ENCODE results near the gene PSME3. TPM values are rescaled to one million over a fixed set of nuclear protein-coding genes. Genes with fewer than 3 reads are reported as not detected.

PSME3 gene
- polyA plus RNA-seq, 3 donors: 97.6 to 99.2 (median 98.5) TPM

Other genes with a start within 250 kb of the PSME3 start
- gene RETREG3, start 224.0 kb upstream of the PSME3 start, polyA plus RNA-seq (ENCODE audit: insufficient read length in 3 of 3): 10 to 100 TPM; 40.4 to 64.2 (median 60.5) TPM
- gene TUBG1, start 223.7 kb upstream of the PSME3 start, polyA plus RNA-seq (ENCODE audit: insufficient read length in 3 of 3): 10 to 100 TPM; 58.0 to 66.8 (median 60.2) TPM
- gene TUBG2, start 174.1 kb upstream of the PSME3 start, polyA plus RNA-seq (ENCODE audit: insufficient read length in 3 of 3): 10 to 100 TPM; 25.1 to 42.7 (median 38.7) TPM
- 10 to 100 TPM; 17.5 to 20.2 (median 19.9) TPM for gene PLEKHH3, start 156.4 kb upstream of the PSME3 start, polyA plus RNA-seq (ENCODE audit: insufficient read length in 3 of 3)
- gene CCR10, start 151.6 kb upstream of the PSME3 start, polyA plus RNA-seq (ENCODE audit: insufficient read length in 3 of 3): 1 to 10 TPM; 1.5 to 2.7 (median 2.2) TPM
- gene CNTNAP1, start 150.9 kb upstream of the PSME3 start, polyA plus RNA-seq (ENCODE audit: insufficient read length in 3 of 3): 1 to 10 TPM; 8.7 to 9.5 (median 9.4) TPM
- 10 to 100 TPM; 37.8 to 69.6 (median 57.9) TPM for gene EZH1, start 88.4 kb upstream of the PSME3 start, polyA plus RNA-seq (ENCODE audit: insufficient read length in 3 of 3)
- 100 to 1,000 TPM in 1 of 3 donors, 10 to 100 TPM in 2; 83.1 to 113 (median 87.2) TPM for gene RAMP2, start 72.2 kb upstream of the PSME3 start, polyA plus RNA-seq (ENCODE audit: insufficient read length in 3 of 3)
- gene VPS25, start 59.9 kb upstream of the PSME3 start, polyA plus RNA-seq (ENCODE audit: insufficient read length in 3 of 3): 10 to 100 TPM; 87.8 to 95.9 (median 90.9) TPM
- gene WNK4, start 52.8 kb upstream of the PSME3 start, polyA plus RNA-seq (ENCODE audit: insufficient read length in 3 of 3): 10 to 100 TPM in 1 of 3 donors, 1 to 10 TPM in 2; 9.1 to 13.8 (median 9.3) TPM
- 100 to 1,000 TPM; 155 to 187 (median 161) TPM for gene COA3, start 34.7 kb upstream of the PSME3 start, polyA plus RNA-seq (ENCODE audit: insufficient read length in 3 of 3)
- gene CNTD1, start 34.5 kb upstream of the PSME3 start, polyA plus RNA-seq (ENCODE audit: insufficient read length in 3 of 3): 1 to 10 TPM; 1.3 to 3.9 (median 3.3) TPM
- gene BECN1, start 9.1 kb upstream of the PSME3 start, polyA plus RNA-seq (ENCODE audit: insufficient read length in 3 of 3): 10 to 100 TPM; 64.9 to 82.2 (median 72.0) TPM
- gene AOC2, start 11.2 kb downstream of the PSME3 start, polyA plus RNA-seq (ENCODE audit: insufficient read length in 3 of 3): 1 to 10 TPM; 1.1 to 2.2 (median 1.6) TPM
- 1 to 10 TPM; 5.4 to 6.2 (median 5.5) TPM for gene AOC3, start 17.8 kb downstream of the PSME3 start, polyA plus RNA-seq (ENCODE audit: insufficient read length in 3 of 3)
- gene G6PC1, start 67.4 kb downstream of the PSME3 start, polyA plus RNA-seq (ENCODE audit: insufficient read length in 3 of 3): 1 to 10 TPM; 4.7 to 9.1 (median 8.6) TPM
- 10 to 100 TPM; 54.0 to 79.0 (median 77.8) TPM for gene AARSD1, start 131.1 kb downstream of the PSME3 start, polyA plus RNA-seq (ENCODE audit: insufficient read length in 3 of 3)
- gene PTGES3L, start 146.7 kb downstream of the PSME3 start, polyA plus RNA-seq (ENCODE audit: insufficient read length in 3 of 3): 1 to 10 TPM; 1.1 to 2.6 (median 2.3) TPM
- gene RUNDC1, start 147.2 kb downstream of the PSME3 start, polyA plus RNA-seq (ENCODE audit: insufficient read length in 3 of 3): 10 to 100 TPM; 15.4 to 19.1 (median 16.2) TPM
- gene RPL27, start 165.0 kb downstream of the PSME3 start, polyA plus RNA-seq (ENCODE audit: insufficient read length in 3 of 3): 1,000 to 10,000 TPM; 1,225 to 1,560 (median 1,448) TPM
- gene IFI35, start 173.4 kb downstream of the PSME3 start, polyA plus RNA-seq (ENCODE audit: insufficient read length in 3 of 3): 10 to 100 TPM; 10.3 to 13.4 (median 11.2) TPM
- gene VAT1, start 189.0 kb downstream of the PSME3 start, polyA plus RNA-seq (ENCODE audit: insufficient read length in 3 of 3): 100 to 1,000 TPM; 126 to 138 (median 131) TPM
- 1 to 10 TPM; 3.7 to 4.2 (median 3.9) TPM for gene RND2, start 191.8 kb downstream of the PSME3 start, polyA plus RNA-seq (ENCODE audit: insufficient read length in 3 of 3)